COLO668 (cell line): ENCODE data around the gene SYNC.
"Not testable (repeated sequence)": the region's sequence is repeated elsewhere in the genome, so short reads cannot be mapped to it uniquely, and the experiment has no call there.

Experiments
- DNase-seq: peaks from one replicate; lab custom pipeline; 2025; ENCODE audit not compliant: unreplicated experiment; lab: John Stamatoyannopoulos, UW

The SYNC gene

DNA sequence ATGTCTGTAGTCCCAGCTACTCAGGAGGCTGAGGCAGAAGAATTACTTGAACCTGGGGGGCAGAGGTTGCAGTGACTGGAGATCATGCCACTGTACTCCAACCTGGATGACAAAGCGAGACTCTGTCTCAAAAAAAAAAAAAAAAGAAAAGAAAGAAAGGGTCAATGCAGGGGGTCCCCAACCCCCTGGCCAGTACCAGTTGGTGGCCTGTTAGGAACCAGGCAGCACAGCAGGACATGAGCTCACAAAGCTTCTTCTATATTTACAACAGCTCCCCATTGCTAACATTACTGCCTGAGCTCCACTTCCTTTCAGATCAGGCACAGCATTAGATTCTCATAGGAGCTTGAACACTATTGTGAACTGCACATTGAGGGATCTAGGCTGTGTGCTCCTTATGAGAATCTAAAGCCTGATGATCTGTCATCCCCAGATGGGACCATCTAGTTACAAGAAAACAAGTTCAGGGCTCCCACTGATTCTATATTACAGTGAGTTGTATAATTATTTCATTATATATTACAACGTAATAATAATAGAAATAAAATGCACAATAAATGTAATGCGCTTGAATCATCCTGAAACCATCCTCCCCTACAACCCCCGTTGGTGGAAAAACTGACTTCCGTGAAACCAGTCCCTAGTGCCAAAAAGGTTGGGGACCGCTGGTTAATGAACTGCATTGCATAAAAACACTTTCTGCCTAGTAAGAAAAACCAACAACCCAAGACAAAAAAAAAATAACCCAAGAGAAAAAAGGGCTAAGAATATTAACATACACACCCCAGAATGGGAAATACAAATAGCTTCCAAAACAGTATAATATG, 55.0 kb downstream of the SYNC start:
- no peak for DNase-seq

DNA sequence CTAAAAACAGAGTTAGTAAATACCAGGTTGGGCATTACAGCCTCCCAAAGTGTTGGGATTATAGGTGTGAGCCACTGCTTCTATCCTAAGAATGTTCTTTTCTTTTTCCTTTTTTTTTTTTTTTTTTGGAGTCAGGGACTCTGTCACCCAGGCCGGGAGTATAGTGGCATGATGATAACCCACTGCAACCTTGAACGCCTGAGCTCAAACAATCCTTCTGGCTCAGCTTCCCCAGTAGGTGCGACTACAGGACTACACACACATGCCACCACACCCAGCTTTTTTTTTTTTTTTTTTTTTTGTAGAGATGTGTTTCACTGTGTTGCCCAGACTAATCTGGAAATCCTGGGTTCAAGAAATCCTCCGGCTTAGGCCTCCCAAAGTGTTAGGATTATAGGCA, 58.1 kb downstream of the SYNC start:
- no peak for DNase-seq

DNA sequence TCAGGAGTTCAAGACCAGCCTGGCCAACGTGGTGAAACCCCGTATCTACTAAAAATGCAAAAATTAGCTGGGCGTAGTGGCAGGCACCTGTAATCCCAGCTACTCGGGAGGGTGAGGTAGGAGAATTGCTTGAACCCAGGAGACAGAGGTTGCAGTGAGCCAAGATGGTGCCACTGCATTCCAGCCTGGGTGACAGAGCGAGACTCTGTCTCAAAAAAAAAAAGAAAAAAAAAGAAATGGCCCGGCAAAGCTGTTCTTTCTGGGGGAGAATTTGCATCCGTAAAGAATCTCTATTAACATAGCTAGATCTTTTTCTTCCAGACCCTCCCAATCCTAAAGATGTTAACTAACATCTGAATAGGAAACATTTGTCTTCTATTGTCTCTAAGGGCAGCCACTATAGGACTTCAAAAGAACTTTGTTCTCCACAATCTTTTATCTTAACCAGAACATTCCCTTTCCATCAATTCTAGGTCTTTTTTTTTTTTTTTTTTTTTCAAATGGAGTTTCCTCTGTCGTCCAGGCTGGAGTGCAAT, 60.2 kb downstream of the SYNC start:
- DNase-seq: not testable (repeated sequence)

DNA sequence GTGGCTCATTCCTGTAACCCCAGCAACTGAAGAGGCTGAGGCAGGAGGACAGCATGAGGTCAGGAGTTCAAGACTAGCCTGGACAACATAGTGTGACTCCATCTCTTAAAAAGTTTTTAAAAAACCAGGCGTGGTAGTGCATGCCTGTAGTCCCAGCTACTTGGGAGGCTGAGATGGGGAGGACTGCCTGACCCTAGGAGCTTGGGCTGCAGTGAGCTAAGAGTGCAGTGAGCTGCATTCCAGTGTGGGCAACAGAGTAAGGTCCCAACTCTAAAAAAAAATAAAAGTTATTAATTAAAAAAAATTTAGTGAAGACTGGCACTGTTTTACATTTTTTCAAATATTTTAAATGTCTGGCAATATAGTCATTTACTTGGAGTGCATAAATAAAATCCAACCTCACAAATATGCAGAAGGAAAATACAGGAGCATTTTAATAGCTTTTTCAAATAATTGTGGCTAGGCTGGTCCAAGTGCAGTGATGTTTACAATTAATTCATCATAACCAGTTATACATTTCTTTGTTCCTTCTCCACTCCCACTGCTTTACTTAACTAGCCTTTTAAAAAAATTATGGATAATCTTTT, 63.0 kb downstream of the SYNC start:
- DNase-seq: no peak

DNA sequence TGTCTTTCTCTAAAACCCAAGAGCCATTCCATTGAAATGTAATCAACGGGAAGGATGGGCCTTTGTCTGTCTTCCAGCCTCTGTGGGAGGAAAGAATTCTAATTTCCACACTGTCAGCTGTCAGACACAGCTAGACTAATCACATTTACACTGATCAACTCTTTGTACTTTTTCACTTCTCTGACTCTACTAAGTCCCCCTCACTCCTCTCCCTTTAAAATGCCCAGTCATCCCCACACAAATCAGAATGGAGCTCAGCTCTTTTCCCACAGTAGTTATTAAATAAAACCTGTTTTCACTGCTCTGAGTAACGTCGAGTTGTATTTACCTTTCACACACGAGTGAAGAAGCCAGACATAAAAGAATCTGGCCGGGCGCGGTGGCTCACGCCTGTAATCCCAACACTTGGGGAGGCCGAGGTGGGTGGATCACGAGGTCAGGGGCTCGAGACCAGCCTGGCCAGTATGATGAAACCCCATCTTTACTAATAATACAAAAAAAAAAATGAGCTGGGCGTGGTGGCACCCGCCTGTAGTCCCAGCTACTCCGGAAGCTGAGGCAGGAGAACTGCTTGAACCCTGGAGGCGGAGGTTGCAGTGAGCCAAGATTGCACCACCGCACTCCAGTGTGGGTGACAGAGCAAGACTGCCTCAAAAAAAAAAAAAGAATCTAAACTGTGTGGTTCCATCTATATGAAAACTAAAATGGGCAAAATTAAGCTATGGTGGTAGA, 65.5 kb downstream of the SYNC start:
- no peak for DNase-seq

DNA sequence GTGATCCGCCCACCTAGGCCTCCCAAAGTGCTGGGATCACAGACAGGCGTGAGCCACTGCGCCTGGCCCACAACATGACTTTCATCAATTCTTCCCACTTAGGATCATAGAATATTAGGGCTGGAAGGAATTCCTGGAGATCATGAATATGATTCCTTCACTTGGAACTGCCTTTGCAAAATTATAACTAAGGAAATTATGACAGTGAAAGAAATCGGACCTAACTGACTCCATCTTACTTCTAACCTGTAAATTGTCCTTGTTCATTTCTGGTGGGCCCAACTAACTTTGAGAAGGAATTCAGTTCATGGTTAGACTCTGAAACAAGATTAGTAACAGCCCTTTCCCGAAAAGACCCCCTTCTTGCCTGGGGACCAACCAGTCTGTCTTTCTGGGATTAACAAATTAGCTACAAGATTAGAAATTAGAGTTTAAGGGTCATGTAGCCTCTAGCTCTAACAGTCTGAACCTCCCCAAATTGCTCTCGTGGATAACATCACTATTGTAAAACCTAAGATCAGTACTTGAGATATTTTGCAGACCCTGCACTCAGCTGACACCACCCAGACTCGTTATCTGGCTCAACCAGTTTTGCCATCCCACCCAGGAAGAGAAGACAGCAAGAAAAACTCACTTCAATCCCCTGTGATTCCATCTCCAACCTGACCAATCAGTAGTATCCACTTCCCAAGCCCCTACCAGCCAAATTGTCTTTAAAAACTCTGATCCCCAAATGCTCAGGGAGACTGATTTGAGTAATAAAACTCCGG, 66.9 kb downstream of the SYNC start:
- no peak for DNase-seq

DNA sequence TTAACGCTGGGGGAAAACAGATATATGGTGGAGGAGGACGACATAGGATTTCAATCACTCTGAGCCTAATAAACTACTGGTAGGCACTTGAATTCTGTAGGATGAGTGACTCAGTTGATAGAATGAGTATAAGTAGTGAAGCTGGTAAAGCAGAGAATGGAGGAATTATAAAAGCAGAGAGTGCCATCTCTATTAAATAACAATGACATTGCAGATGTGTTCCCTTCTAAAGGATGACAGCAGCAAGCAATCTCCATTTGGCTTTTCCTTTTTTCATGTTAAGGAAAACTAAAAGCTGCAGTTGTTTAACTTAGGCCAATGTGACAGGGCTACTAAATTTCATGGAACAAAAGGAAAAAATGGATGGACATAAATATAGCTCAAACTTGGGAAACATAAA, 69.7 kb downstream of the SYNC start:
- DNase-seq: no peak

DNA sequence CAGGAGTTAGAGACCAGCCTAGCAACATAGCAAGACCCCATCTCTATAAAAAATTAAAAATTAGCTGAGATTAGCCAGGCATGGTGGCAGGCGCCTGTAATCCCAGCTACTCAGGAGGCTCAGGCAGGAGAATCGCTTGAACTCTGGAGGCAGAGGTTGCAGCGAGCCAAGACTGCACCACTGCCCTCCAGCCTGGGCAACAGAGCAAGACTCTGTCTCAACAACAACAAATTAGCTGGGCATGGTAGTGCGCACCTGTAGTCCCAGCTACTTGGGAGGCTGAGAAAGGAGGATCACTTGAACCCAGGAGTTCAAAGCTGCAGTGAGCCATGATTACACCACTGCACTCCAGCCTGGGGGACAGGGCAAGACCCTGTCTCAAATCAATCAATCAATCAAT, 72.4 kb downstream of the SYNC start:
- not testable (repeated sequence) for DNase-seq
